ENCODE data around the gene ZFR2. TPM values are rescaled to one million over a fixed set of nuclear protein-coding genes. Genes with fewer than 3 reads are reported as not detected.
A peak's percentile ranks its signal among the peaks of the same experiment; 100 is the strongest.
"Not testable (repeated sequence)": the region's sequence is repeated elsewhere in the genome, so short reads cannot be mapped to it uniquely, and the experiment has no call there.

Gene ZFR2
- total RNA-seq, 2 experiments from 2014 or later = 0.33 to 0.58 TPM

GRCh38 chr19:3894959-3895358 lies 26.1 kb upstream of the ZFR2 start:
- H3K9me3 Mint-ChIP-seq; H3K27me3 Mint-ChIP-seq; intact Hi-C loops (cut with micrococcal nuclease); CTCF ChIA-PET; H3K36me3 Mint-ChIP-seq; H3K4me1 Mint-ChIP-seq (ENCODE audit: low read depth); H3K4me3 Mint-ChIP-seq; POLR2A ChIA-PET; DNase-seq; H3K27ac Mint-ChIP-seq: not testable (repeated sequence)

- H3K27me3 Mint-ChIP-seq = peaks cover 2% of the 10 kb centered on the region
- CTCF ChIA-PET = interaction anchor here (0.7 kb wide), 1 partner anchor 479 kb away, joined by 3 read pairs; no protein-coding TSS in a partner anchor
- no peak overlapping the region for H3K4me3 Mint-ChIP-seq
- POLR2A ChIA-PET = no interaction called here
- DNase-seq = no peak
- no peak overlapping the region for H3K27ac Mint-ChIP-seq
- H3K9me3 Mint-ChIP-seq = no peaks in the 10 kb centered on the region
- no peaks in the 10 kb centered on the region for H3K36me3 Mint-ChIP-seq
- intact Hi-C loops (cut with micrococcal nuclease) = no loop called here
- no peaks in the 10 kb centered on the region for H3K4me1 Mint-ChIP-seq (ENCODE audit: low read depth)
These were observed 24.8 kb upstream of the ZFR2 start for GRCh38 chr19:3893509-3894179.

GRCh38 chr19:3890591-3890990 lies 21.8 kb upstream of the ZFR2 start:
- ChIA-PET CTCF (interaction anchor here (1.6 kb wide), 1 partner anchor 69 kb away, joined by 5 read pairs; no protein-coding TSS in a partner anchor), POLR2A (no interaction called here)
- H3K27ac Mint-ChIP-seq = no peak overlapping the region
- intact Hi-C loops (cut with micrococcal nuclease) = no loop called here
- H3K36me3 Mint-ChIP-seq = no peaks in the 10 kb centered on the region
- peaks cover 2% of the 10 kb centered on the region for H3K27me3 Mint-ChIP-seq
- H3K4me3 Mint-ChIP-seq = no peak overlapping the region
- H3K4me1 Mint-ChIP-seq (ENCODE audit: low read depth) = no peaks in the 10 kb centered on the region
- no peak for DNase-seq
- no peaks in the 10 kb centered on the region for H3K9me3 Mint-ChIP-seq

- no peaks in the 10 kb centered on the region for H3K9me3 Mint-ChIP-seq
- H3K4me3 Mint-ChIP-seq = no peak overlapping the region
- CTCF ChIA-PET = no interaction called here
These were observed 13.2 kb upstream of the ZFR2 start for GRCh38 chr19:3882041-3882384.

GRCh38 chr19:3881272-3882040 lies 12.6 kb upstream of the ZFR2 start:
- Mint-ChIP-seq H3K9me3 (no peaks in the 10 kb centered on the region), H3K36me3 (no peaks in the 10 kb centered on the region), H3K27ac (no peak overlapping the region), H3K4me3 (no peak overlapping the region), H3K4me1 (ENCODE audit: low read depth) (peaks cover 13% of the 10 kb centered on the region), H3K27me3 (peaks cover 29% of the 10 kb centered on the region)
- CTCF ChIA-PET = no interaction called here
- POLR2A ChIA-PET = no interaction called here
- intact Hi-C loops (cut with micrococcal nuclease) = no loop called here
- DNase-seq = no peak

More at GRCh38 chr19:3882041-3882384, 13.2 kb upstream of the ZFR2 start:
- Mint-ChIP-seq H3K27me3 (peaks cover 28% of the 10 kb centered on the region), H3K27ac (no peak overlapping the region), H3K4me1 (ENCODE audit: low read depth) (peaks cover 13% of the 10 kb centered on the region), H3K36me3 (no peaks in the 10 kb centered on the region)
- POLR2A ChIA-PET = no interaction called here
- intact Hi-C loops (cut with micrococcal nuclease) = no loop called here
- no peak for DNase-seq

- CTCF ChIA-PET = interaction anchor here (0.6 kb wide), 1 partner anchor 58 kb away, joined by 3 read pairs; no protein-coding TSS in a partner anchor
- Mint-ChIP-seq H3K27ac (no peak within 1 kb of the TSS), H3K4me3 (no peak within 1 kb of the TSS), H3K4me1 (ENCODE audit: low read depth) (peaks cover 13% of the 10 kb centered on the region), H3K27me3 (peaks cover 31% of the 10 kb centered on the region), H3K36me3 (no peaks in the 10 kb centered on the region), H3K9me3 (no peaks in the 10 kb centered on the region)
- no peak for DNase-seq
- intact Hi-C loops (cut with micrococcal nuclease) = no loop called here
- POLR2A ChIA-PET = no interaction called here
These were observed 11.8 kb upstream of the ZFR2 start, which contains the start of gene ATCAY for GRCh38 chr19:3880471-3881271. ATCAY (plus strand) TSS chr19:3880685; CDS start chr19:3885768, 5,083 bp downstream.

GRCh38 chr19:3879656-3880055 lies 10.8 kb upstream of the ZFR2 start:
- peaks cover 31% of the 10 kb centered on the region for H3K27me3 Mint-ChIP-seq
- DNase-seq = peak; percentile 18
- H3K27ac Mint-ChIP-seq = no peak overlapping the region
- no peaks in the 10 kb centered on the region for H3K36me3 Mint-ChIP-seq
- H3K4me1 Mint-ChIP-seq (ENCODE audit: low read depth) = peaks cover 13% of the 10 kb centered on the region
- ChIA-PET POLR2A (no interaction called here), CTCF (interaction anchor here (0.6 to 1.1 kb wide), 2 partner anchors 22 to 57 kb away, joined by 3 read pairs; no protein-coding TSS in a partner anchor)
- H3K9me3 Mint-ChIP-seq = no peaks in the 10 kb centered on the region
- intact Hi-C loops (cut with micrococcal nuclease) = no loop called here
- no peak overlapping the region for H3K4me3 Mint-ChIP-seq

GRCh38 chr19:3874695-3875094 lies 5.9 kb upstream of the ZFR2 start:
- DNase-seq; H3K9me3 Mint-ChIP-seq; H3K4me1 Mint-ChIP-seq (ENCODE audit: low read depth); H3K4me3 Mint-ChIP-seq; H3K27ac Mint-ChIP-seq; intact Hi-C loops (cut with micrococcal nuclease); H3K36me3 Mint-ChIP-seq; POLR2A ChIA-PET: not testable (repeated sequence)
- CTCF ChIA-PET = interaction anchor here (1.2 kb wide), 1 partner anchor 265 kb away, joined by 3 read pairs; no protein-coding TSS in a partner anchor
- peaks cover 17% of the 10 kb centered on the region for H3K27me3 Mint-ChIP-seq

GRCh38 chr19:3873151-3873550 lies 4.3 kb upstream of the ZFR2 start:
- no peak for DNase-seq
- no peak overlapping the region for H3K27ac Mint-ChIP-seq
- intact Hi-C loops (cut with micrococcal nuclease) = no loop called here
- peaks cover 2% of the 10 kb centered on the region for H3K36me3 Mint-ChIP-seq
- POLR2A ChIA-PET = interaction anchor here (0.6 kb wide), 1 partner anchor 1561 kb away, joined by 3 read pairs; no protein-coding TSS in a partner anchor
- peaks cover 4% of the 10 kb centered on the region for H3K9me3 Mint-ChIP-seq
- no peak overlapping the region for H3K4me3 Mint-ChIP-seq
- H3K27me3 Mint-ChIP-seq = peaks cover 23% of the 10 kb centered on the region
- no peaks in the 10 kb centered on the region for H3K4me1 Mint-ChIP-seq (ENCODE audit: low read depth)
- CTCF ChIA-PET = no interaction called here

- Mint-ChIP-seq H3K4me3 (no peak overlapping the region), H3K9me3 (peaks cover 4% of the 10 kb centered on the region), H3K4me1 (ENCODE audit: low read depth) (no peaks in the 10 kb centered on the region), H3K27ac (no peak overlapping the region), H3K27me3 (peaks cover 33% of the 10 kb centered on the region), H3K36me3 (peaks cover 2% of the 10 kb centered on the region)
- ChIA-PET POLR2A (no interaction called here), CTCF (no interaction called here)
- DNase-seq = no peak
- intact Hi-C loops (cut with micrococcal nuclease) = no loop called here
These were observed 668 bp downstream of the ZFR2 start for GRCh38 chr19:3867971-3868769.

GRCh38 chr19:3866910-3867638 lies 1.8 kb downstream of the ZFR2 start:
- intact Hi-C loops (cut with micrococcal nuclease) = no loop called here
- Mint-ChIP-seq H3K27ac (no peak overlapping the region), H3K4me1 (ENCODE audit: low read depth) (no peaks in the 10 kb centered on the region), H3K9me3 (peaks cover 4% of the 10 kb centered on the region), H3K36me3 (peaks cover 2% of the 10 kb centered on the region), H3K4me3 (no peak overlapping the region), H3K27me3 (peaks cover 30% of the 10 kb centered on the region)
- ChIA-PET POLR2A (no interaction called here), CTCF (no interaction called here)
- no peak for DNase-seq
